HEK293 (cell line): ENCODE data around the gene CCL24.

ENCODE experiments used
- ZNF2 ChIP-seq: fragments of 450-650 bp; formaldehyde crosslinking; IDR thresholded peaks from 2 replicates; pipeline ENCODE4 v1.5.1; 2016; ENCODE audit warnings: missing biosample characterization, missing genetic modification characterization
- ZNF274 ChIP-seq, 2 experiments: fragments of 200-500 bp in 1 of 2; fragments of 450-650 bp in 1 of 2; sonication (Bioruptor generic) in 1 of 2; formaldehyde crosslinking in 1 of 2; IDR thresholded peaks; 2 replicates each; pipeline versions ENCODE4 v1.5.1 to v1.6.1; 2014 to 2016; ENCODE audit warnings: borderline replicate concordance in 1 of 2, inconsistent platforms in 1 of 2, low read length in 1 of 2, missing biosample characterization in 1 of 2, missing genetic modification characterization in 1 of 2
- ZNF501 ChIP-seq: fragments of 450-650 bp; formaldehyde crosslinking; IDR thresholded peaks from 2 replicates; pipeline ENCODE4 v1.5.1; 2016; ENCODE audit warnings: missing biosample characterization, missing genetic modification characterization
- TF ChIP-seq, protein P1 (sequence below): fragments of 450-650 bp; formaldehyde crosslinking; IDR thresholded peaks from 2 replicates; pipeline ENCODE4 v1.5.1; 2016; ENCODE audit warnings: missing biosample characterization, missing genetic modification characterization

DNA sequence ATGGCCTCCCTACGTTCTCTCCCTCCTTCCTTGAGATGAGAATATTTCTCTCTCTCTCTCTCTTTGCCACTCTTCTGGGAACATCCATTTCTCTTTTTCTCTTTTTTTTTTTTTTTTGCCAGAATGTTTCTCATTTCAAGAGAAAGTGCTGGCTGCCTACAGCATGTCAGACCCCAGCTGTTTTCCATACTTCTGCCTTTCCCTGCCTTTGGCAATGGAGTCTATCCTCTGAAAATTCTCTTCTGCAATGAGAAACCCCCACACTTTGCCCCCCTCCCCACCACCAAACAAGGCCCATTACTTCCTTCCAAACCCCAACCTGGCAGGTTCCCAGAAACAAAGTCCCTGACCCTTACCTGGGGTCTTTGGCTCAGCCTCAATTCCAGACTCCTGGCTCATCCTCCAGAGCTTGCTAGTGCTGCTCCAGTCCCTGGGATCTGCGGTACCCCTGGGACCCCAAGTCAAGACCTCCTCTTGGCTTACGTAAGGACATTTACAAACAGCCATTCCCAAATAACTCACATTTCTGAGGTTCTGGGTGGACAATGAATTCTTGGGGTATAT is 24.2 kb downstream of the CCL24 start:
- TF ChIP-seq ZNF274 (IDR thresholded peaks at IDR 0.05; ENCODE audit: low read length) = no peak
- TF ChIP-seq ZNF274 (tag by site-specific recombination; IDR thresholded peaks at IDR 0.05; ENCODE audit: borderline replicate concordance) = no peak
- TF ChIP-seq, protein P1, sequence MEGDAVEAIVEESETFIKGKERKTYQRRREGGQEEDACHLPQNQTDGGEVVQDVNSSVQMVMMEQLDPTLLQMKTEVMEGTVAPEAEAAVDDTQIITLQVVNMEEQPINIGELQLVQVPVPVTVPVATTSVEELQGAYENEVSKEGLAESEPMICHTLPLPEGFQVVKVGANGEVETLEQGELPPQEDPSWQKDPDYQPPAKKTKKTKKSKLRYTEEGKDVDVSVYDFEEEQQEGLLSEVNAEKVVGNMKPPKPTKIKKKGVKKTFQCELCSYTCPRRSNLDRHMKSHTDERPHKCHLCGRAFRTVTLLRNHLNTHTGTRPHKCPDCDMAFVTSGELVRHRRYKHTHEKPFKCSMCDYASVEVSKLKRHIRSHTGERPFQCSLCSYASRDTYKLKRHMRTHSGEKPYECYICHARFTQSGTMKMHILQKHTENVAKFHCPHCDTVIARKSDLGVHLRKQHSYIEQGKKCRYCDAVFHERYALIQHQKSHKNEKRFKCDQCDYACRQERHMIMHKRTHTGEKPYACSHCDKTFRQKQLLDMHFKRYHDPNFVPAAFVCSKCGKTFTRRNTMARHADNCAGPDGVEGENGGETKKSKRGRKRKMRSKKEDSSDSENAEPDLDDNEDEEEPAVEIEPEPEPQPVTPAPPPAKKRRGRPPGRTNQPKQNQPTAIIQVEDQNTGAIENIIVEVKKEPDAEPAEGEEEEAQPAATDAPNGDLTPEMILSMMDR (tag by site-specific recombination) = no peak
- no peak for TF ChIP-seq ZNF501 (tag by site-specific recombination)
- no peak for TF ChIP-seq ZNF2
